ENCODE measurements around the gene CCL18. TPM values are rescaled to one million over a fixed set of nuclear protein-coding genes. Genes with fewer than 3 reads are reported as not detected.

CCL18 gene
- total and polyA plus RNA-seq, 10 of the 15 experiments (the other 5 are each of a cell fraction or from before 2014, with no cell fraction given): 0.26 TPM; not detected in 9

GRCh38 chr17:36016555-36016954 lies 47.5 kb upstream of the CCL18 start (continued):
- no peak for TF ChIP-seq RBBP5 (conservative IDR thresholded peaks at IDR 0.05)
- TF ChIP-seq ZNF274 (IDR thresholded peaks at IDR 0.05; ENCODE audit: insufficient read depth, insufficient read length): no peak
- TF ChIP-seq MTA3 (IDR thresholded peaks at IDR 0.05; ENCODE audit: borderline replicate concordance, low read length): no peak
- TF ChIP-seq SUZ12 (IDR thresholded peaks at IDR 0.05; ENCODE audit: unreplicated experiment): no peak

DNA sequence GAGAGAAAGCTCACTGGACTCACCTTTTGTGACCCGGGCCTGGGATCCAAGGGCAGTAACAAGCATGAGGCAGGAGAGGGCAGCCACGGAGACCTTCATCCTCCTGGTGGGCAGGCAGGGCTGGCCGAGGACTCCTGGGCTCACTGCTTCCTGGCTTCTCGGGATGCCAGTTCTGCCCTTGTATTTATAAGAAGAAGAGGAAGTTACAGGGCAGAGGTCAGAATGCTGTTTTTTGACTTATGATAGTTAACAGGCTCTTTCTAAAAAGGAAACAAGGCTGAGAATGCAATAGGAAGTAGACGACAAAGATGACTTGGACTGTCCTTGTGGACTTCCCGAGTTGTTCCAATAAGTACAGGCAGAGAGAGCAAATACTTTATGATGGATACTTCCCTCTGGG lies 46.3 kb upstream of the CCL18 start, which contains the start of gene CCL23:
TSS of gene CCL23 (minus strand) at position 174 of the 400 bp plus-strand sequence. CDS start at position 99, 75 bp downstream.
- SMC1A ChIA-PET (ENCODE audit: uncharacterized antibody, unreplicated experiment): interaction anchor here (0.9 to 2.0 kb wide), 9 partner anchors 8 to 115 kb away, joined by 3 to 7 read pairs (median 4); no protein-coding TSS in a partner anchor
- Histone ChIP-seq H2AFZ (ENCODE audit: control insufficient read depth, low read depth, low read length) (no peak within 1 kb of the TSS), H3K9me3 (replicated peaks; ENCODE audit: control insufficient read depth, insufficient read depth, low read length) (no peaks in the 10 kb centered on the region; the same call in 2 of the 3 replicates), H3K9ac (ENCODE audit: control insufficient read depth, insufficient read depth, low read length) (no peak within 1 kb of the TSS), H3K27me3 (replicated peaks in 1 of 2; ENCODE audit: control insufficient read depth in 2 of 2, insufficient read depth in 2 of 2, low read length in 1 of 2) (no peaks in the 10 kb centered on the region; a peak in 1 of 4 replicates), H4K20me1 (ENCODE audit: control insufficient read depth, insufficient read depth) (no peaks in the 10 kb centered on the region), H3K27ac (ENCODE audit: control insufficient read depth, insufficient read depth) (no peak within 1 kb of the TSS), H3K4me3 (no peak within 1 kb of the TSS), H3K4me1 (ENCODE audit: control insufficient read depth, insufficient read depth, low read length) (no peaks in the 10 kb centered on the region), H3K4me2 (ENCODE audit: control insufficient read depth, insufficient read depth) (no peak within 1 kb of the TSS), H3K36me3 (ENCODE audit: control insufficient read depth in 2 of 2, insufficient read depth in 2 of 2, low read length in 1 of 2) (no peaks in the 10 kb centered on the region), H3K79me2 (ENCODE audit: control insufficient read depth, insufficient read depth, low read length) (no peaks in the 10 kb centered on the region)
- intact Hi-C loops (cut with micrococcal nuclease; ENCODE audit: unreplicated experiment) (no loop called here), in situ Hi-C loops (cut with MboI) (no loop called here)
- TF ChIP-seq NR2C2 (IDR thresholded peaks at IDR 0.05; ENCODE audit: borderline replicate concordance, control insufficient read depth, insufficient read length, low read depth) (no peak), NR2F1 (conservative IDR thresholded peaks at IDR 0.05) (peak; percentile 62; the same call in 1 of the 2 replicates)
- ATAC-seq (no peak), FAIRE-seq (no peak), DNase-seq (ENCODE audit: low read depth, low spot score) (no peak)
- CTCF ChIA-PET: interaction anchor here (0.5 to 1.8 kb wide), 4 partner anchors 12 to 1640 kb away, joined by 3 to 6 read pairs (median 5); no protein-coding TSS in a partner anchor
- WGBS (ENCODE audit: insufficient coverage, insufficient replicate concordance, low lambda C conversion rate, missing lambda C conversion rate): 11% methylated on average over 6 of the region's 6 CpGs
- RAD21 ChIA-PET (ENCODE audit: unreplicated experiment): interaction anchor here (1.3 kb wide), 1 partner anchor 56 kb away, joined by 8 read pairs; no protein-coding TSS in a partner anchor
- POLR2A ChIA-PET: no interaction called here
- BruUV-seq (replicated peaks): no TSS peak

All from GM12878 (cell line).